Measurements from ENCODE around the gene DHX40.

The DHX40 gene

DNA sequence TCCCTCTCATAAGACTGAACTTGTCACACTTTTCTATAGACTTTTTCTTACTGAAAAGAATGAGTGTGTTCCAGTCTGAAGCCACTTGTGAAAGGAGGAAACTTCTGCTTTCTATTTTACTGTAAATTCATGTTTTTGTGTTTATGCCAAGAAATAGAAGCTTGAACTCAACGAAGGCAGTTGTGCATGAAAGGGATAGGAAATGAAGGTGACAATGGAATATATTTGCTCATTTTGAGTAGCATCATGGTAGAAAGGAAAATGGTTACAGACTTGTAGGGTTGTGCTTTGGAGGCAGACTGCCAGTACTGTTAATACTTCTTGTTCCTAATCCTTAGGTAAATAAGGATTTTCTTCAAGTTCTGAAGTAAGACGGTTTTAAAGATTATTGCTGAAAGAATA, 62.4 kb downstream of the DHX40 start:
- peak; percentile 46 for DNase-seq (ENCODE audit: extremely low read depth, insufficient read length)
- no peaks in the 10 kb centered on the region for H3K27me3 ChIP-seq (replicated peaks; ENCODE audit: control insufficient read depth, insufficient read depth, low read length)
- peaks cover 4% of the 10 kb centered on the region for H3K36me3 ChIP-seq (ENCODE audit: control insufficient read depth, insufficient read depth, low read length)
- no peak overlapping the region; the same call in 1 of the 2 replicates for H3K4me3 ChIP-seq (replicated peaks; ENCODE audit: low read depth, low read length)
- TF ChIP-seq, protein P1, sequence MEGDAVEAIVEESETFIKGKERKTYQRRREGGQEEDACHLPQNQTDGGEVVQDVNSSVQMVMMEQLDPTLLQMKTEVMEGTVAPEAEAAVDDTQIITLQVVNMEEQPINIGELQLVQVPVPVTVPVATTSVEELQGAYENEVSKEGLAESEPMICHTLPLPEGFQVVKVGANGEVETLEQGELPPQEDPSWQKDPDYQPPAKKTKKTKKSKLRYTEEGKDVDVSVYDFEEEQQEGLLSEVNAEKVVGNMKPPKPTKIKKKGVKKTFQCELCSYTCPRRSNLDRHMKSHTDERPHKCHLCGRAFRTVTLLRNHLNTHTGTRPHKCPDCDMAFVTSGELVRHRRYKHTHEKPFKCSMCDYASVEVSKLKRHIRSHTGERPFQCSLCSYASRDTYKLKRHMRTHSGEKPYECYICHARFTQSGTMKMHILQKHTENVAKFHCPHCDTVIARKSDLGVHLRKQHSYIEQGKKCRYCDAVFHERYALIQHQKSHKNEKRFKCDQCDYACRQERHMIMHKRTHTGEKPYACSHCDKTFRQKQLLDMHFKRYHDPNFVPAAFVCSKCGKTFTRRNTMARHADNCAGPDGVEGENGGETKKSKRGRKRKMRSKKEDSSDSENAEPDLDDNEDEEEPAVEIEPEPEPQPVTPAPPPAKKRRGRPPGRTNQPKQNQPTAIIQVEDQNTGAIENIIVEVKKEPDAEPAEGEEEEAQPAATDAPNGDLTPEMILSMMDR (IDR thresholded peaks at IDR 0.05; ENCODE audit: insufficient read depth, low read length, poor library complexity, severe bottlenecking), result no peak

DNA sequence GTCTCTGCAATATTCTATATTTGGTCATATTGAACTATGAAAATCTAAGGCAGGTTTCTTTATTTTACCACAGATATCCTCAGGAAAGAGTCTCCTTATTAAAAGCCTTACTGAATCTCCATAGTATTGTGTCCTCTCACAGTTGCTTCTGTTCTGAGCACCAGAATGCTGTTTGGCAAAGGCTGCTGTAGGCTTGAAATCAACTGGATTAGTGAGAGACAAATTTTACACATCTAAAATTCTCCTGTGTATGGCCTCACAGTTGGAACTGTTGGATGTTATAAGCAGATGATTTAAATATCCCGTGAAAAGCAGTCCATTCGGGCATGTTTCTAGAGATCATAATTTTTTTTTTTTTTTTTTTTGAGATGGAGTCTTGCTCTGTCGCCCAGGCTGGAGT, 63.8 kb downstream of the DHX40 start:
- no peak overlapping the region for H3K4me3 ChIP-seq (replicated peaks; ENCODE audit: low read depth, low read length)
- no peak for DNase-seq (ENCODE audit: extremely low read depth, insufficient read length)
- TF ChIP-seq, protein P1 (IDR thresholded peaks at IDR 0.05; ENCODE audit: insufficient read depth, low read length, poor library complexity, severe bottlenecking), result no peak
- H3K27me3 ChIP-seq (replicated peaks; ENCODE audit: control insufficient read depth, insufficient read depth, low read length), result no peaks in the 10 kb centered on the region
- peaks cover 6% of the 10 kb centered on the region for H3K36me3 ChIP-seq (ENCODE audit: control insufficient read depth, insufficient read depth, low read length)

DNA sequence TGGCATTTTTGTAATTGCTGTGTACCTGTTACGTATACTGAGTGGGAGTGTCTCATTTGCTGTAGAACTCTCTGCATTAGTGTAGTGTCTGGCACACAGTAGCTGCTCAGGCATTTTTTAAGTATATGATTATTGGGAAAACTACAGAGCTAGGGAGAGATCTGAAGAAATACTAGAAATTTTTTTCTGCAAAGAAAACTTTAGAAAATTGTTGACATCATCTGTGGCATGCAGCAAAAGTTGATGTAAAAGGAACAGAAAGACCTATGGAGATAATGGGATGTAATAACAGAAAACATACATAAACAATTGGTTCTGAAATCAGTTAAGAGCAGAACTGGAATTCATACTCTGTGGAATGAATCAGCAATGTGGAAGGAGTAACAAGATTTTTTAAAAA, 65.9 kb downstream of the DHX40 start:
- Histone ChIP-seq H3K27me3 (replicated peaks; ENCODE audit: control insufficient read depth, insufficient read depth, low read length) (no peaks in the 10 kb centered on the region), H3K4me3 (replicated peaks; ENCODE audit: low read depth, low read length) (no peak overlapping the region), H3K36me3 (ENCODE audit: control insufficient read depth, insufficient read depth, low read length) (peaks cover 6% of the 10 kb centered on the region)
- TF ChIP-seq, protein P1 (IDR thresholded peaks at IDR 0.05; ENCODE audit: insufficient read depth, low read length, poor library complexity, severe bottlenecking), result no peak
- DNase-seq (ENCODE audit: extremely low read depth, insufficient read length), result no peak

DNA sequence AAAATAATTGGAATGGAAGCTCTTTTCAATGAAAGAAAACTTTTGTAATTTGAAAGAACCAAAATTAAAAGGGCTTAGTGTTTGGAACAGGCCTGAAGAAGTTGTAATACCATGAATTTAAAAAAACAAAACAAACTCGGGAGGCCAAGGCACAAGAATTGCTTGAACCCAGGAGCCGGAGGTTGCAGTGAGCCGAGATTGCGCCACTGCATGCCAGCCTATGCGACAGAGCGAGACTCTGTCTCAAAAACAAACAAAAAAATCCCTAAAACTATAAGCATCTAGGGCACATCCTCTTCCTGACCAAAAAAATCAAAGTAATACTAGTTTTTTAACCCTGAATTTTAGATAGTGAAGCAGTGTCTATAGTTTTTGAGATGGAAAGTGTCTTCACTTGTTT, 67.0 kb downstream of the DHX40 start:
- Histone ChIP-seq H3K27me3 (replicated peaks; ENCODE audit: control insufficient read depth, insufficient read depth, low read length) (no peaks in the 10 kb centered on the region), H3K36me3 (ENCODE audit: control insufficient read depth, insufficient read depth, low read length) (peaks cover 6% of the 10 kb centered on the region), H3K4me3 (replicated peaks; ENCODE audit: low read depth, low read length) (no peak overlapping the region)
- TF ChIP-seq, protein P1 (IDR thresholded peaks at IDR 0.05; ENCODE audit: insufficient read depth, low read length, poor library complexity, severe bottlenecking), result no peak
- DNase-seq (ENCODE audit: extremely low read depth, insufficient read length), result no peak

- TF ChIP-seq, protein P1 (IDR thresholded peaks at IDR 0.05; ENCODE audit: insufficient read depth, low read length, poor library complexity, severe bottlenecking), result no peak
- DNase-seq (ENCODE audit: extremely low read depth, insufficient read length), result no peak
- no peak overlapping the region for H3K4me3 ChIP-seq (replicated peaks; ENCODE audit: low read depth, low read length)
Observed at GRCh38 chr17:59633658-59634359, 68.4 kb downstream of the DHX40 start.

More at GRCh38 chr17:59633658-59634359, 68.4 kb downstream of the DHX40 start:
- Histone ChIP-seq H3K27me3 (replicated peaks; ENCODE audit: control insufficient read depth, insufficient read depth, low read length) (no peaks in the 10 kb centered on the region), H3K36me3 (ENCODE audit: control insufficient read depth, insufficient read depth, low read length) (peaks cover 4% of the 10 kb centered on the region)
